ENCODE results near the gene KIF26A.
"Not testable (repeated sequence)": the region's sequence is repeated elsewhere in the genome, so short reads cannot be mapped to it uniquely, and the experiment has no call there.

Gene KIF26A

GRCh38 chr14:104196461-104197140, 58.2 kb downstream of the KIF26A start:
- DNase-seq: no peak

GRCh38 chr14:104197449-104198247, 59.3 kb downstream of the KIF26A start:
- DNase-seq: no peak

- DNase-seq: no peak
Observed at GRCh38 chr14:104199266-104199895, 61.0 kb downstream of the KIF26A start.

- no peak for DNase-seq
Observed at GRCh38 chr14:104200106-104200505, 61.7 kb downstream of the KIF26A start.

- DNase-seq: no peak
Observed at GRCh38 chr14:104200591-104200990, 62.2 kb downstream of the KIF26A start.

GRCh38 chr14:104201063-104201462, 62.7 kb downstream of the KIF26A start:
- DNase-seq: no peak

GRCh38 chr14:104201496-104201895, 63.1 kb downstream of the KIF26A start:
- no peak for DNase-seq

- no peak for DNase-seq
Observed at GRCh38 chr14:104202259-104203070, 64.1 kb downstream of the KIF26A start.

GRCh38 chr14:104203071-104203425, 64.7 kb downstream of the KIF26A start:
- DNase-seq: no peak

- DNase-seq: no peak
Observed at GRCh38 chr14:104204660-104205149, 66.3 kb downstream of the KIF26A start.

- no peak for DNase-seq
Observed at GRCh38 chr14:104205781-104206180, 67.4 kb downstream of the KIF26A start.

GRCh38 chr14:104206281-104206904, 68.0 kb downstream of the KIF26A start:
- DNase-seq: no peak

- no peak for DNase-seq
Observed at GRCh38 chr14:104207142-104208014, 69.0 kb downstream of the KIF26A start.

GRCh38 chr14:104208015-104208295, 69.6 kb downstream of the KIF26A start:
- DNase-seq: not testable (repeated sequence)

- DNase-seq: not testable (repeated sequence)
Observed at GRCh38 chr14:104208331-104208730, 69.9 kb downstream of the KIF26A start.

GRCh38 chr14:104209071-104209470, 70.7 kb downstream of the KIF26A start:
- DNase-seq: not testable (repeated sequence)

GRCh38 chr14:104209985-104210816, 71.8 kb downstream of the KIF26A start:
- no peak for DNase-seq

GRCh38 chr14:104210817-104211195, 72.4 kb downstream of the KIF26A start:
- DNase-seq: no peak

- no peak for DNase-seq
Observed at GRCh38 chr14:104211215-104211614, 72.8 kb downstream of the KIF26A start.

GRCh38 chr14:104211741-104212140, 73.4 kb downstream of the KIF26A start:
- DNase-seq: no peak

All from activated CD4-positive, alpha-beta T cell treated with anti-CD3 and anti-CD28 coated beads, Interleukin-2, amount 50 U/mL, for 48 hours (primary cell).